ENCODE measurements around the gene ROM1.
"Not testable (repeated sequence)": the region's sequence is repeated elsewhere in the genome, so short reads cannot be mapped to it uniquely, and the experiment has no call there.

Gene ROM1

DNA sequence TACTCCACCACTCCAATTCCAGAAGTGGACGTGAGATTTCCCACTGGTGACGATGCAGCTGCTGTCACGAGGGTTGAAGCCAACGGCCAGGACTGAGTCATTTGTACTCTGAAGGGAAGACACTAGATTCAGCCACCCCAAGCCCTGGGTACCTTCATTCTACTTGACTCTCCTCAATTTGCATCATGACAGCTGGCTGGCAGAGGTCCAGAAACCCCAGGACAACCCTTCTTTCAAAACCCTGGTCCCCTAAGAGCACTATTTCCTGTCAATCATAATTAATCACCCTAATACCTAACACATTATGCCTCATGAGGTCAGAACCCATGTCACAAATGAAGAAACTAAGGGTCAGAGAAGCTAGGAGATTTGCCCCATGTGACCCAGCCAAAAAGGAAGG is 5.3 kb upstream of the ROM1 start:
- no peak for DNase-seq

DNA sequence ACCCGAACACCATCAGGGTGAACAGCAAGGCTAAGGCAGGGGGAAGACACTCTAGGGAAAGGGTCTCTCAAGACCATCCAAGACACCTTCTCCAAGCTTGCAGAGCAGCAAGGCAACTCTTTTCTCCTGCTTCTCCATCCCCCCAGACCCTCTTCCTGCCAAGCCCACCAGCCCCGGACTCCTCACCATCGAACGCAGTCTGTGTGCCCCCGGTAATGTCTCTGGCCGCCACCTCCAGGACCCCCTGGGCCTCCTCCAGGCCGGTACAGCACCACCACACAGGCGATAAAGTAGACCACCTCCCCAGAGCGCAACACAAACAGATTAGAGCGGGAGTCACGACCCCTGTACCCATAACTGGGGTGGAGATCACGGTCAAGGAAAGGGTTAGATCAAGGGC is 4.3 kb upstream of the ROM1 start:
- DNase-seq: no peak

DNA sequence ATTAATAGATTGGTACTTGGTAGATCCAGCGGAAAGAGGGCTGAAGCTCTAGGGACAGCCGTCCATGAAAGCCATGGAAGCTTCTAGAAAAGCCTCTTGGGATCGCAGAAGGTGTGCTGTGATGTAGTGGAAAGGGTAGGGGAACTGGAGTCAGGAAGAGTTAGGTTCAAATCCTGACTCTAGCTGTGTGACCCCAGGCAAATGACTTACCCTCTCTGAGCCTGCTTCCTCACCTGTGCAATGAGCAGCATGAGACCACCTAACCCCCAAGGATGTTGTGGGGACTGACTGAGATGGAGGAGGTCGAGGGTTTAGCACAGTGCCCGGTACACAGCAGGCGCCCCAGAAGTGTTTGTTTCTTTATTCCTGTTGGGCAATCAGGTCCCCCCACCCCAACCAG is 2.7 kb upstream of the ROM1 start:
- no peak for DNase-seq

DNA sequence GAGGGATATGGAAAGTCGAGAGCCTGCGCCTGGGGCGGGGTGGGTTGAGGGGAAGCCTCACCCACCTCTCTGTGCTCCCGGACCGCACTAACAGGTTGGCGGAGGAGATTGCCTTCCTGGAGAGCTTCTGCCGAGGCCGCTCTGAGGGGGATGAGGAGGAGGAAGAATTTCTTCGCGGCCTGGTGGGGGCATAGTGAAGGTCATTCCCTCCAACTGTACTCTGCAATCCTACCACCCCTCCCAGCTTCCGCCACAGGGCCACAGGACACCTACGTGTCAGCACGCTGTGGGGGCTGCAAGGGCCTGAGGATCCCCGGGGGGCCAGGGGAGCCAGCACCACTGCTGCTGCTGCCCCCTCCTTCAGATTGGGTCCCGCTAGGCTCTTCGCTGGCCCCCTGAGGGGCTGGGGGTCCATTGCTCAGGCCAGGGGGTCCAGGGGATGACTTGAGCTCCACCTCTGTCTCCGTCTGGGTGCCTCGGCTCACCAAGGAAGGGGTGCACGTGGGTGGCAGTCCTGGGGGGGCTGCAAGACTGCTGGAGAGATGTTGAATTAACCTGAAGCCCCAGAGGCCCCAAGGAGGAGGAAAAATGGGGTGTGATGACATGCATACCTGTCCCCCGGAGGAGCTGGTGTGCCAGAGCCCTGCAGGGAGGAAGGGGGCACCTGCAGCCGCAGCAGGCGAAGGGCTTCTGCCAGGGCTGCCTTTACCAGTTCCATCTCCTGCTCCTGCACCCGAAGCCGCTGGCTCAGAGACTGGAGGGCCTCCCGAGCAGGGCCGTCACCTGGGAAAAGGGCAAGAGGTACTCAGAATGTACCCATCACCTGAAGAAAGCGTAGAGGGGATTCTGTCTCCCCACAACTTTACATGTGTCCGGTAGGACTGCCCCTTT is 2.0 kb upstream of the ROM1 start:
- DNase-seq: no peak

DNA sequence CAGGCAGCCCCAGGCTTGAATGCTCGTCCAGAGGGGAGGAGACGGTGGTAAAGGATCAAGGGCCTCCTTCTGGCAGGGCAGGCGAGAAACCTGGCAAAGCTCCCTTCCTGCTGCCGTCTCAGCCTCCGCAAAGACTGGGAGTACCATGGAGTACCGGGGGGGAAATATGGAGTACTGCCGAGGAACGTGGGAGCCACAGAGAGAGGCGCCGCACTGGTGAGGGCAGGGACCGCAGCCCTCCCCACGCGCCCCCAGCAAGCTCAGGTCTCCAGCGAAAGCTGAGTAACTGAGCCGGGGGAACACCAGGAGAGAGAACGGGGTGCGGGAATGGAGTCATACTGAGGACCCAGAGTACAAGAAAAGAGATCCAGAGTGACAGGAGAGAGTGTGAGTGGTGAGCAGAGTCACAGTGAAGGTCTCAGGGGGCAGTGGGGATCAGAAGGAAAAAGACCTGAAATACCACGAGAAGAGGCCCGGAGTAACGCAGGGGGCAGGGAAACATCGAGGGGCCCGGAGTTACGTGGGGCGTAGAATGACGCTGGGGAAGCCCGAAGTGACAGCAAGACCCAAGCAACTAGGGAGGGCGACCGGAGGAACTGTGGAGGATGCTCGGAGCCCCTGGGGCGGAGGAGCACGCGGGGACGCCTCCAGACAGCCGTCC is 1.2 kb upstream of the ROM1 start:
- DNase-seq: peak in 38 of 56 donors; percentile 8 to 73 (median 33)

DNA sequence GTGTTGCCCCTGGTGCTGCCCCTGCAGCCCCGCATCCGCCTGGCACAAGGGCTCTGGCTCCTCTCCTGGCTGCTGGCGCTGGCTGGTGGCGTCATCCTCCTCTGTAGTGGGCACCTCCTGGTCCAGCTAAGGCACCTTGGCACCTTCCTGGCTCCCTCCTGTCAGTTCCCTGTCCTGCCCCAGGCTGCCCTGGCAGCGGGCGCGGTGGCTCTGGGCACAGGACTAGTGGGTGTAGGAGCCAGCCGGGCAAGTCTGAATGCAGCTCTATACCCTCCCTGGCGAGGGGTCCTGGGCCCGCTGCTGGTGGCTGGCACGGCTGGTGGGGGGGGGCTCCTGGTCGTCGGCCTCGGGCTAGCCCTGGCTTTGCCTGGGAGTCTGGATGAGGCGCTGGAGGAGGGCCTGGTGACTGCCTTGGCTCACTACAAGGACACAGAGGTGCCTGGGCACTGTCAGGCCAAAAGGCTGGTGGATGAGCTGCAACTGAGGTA is 278 bp downstream of the ROM1 start:
- peak in 27 of 56 donors; percentile 31 to 85 (median 64) for DNase-seq

DNA sequence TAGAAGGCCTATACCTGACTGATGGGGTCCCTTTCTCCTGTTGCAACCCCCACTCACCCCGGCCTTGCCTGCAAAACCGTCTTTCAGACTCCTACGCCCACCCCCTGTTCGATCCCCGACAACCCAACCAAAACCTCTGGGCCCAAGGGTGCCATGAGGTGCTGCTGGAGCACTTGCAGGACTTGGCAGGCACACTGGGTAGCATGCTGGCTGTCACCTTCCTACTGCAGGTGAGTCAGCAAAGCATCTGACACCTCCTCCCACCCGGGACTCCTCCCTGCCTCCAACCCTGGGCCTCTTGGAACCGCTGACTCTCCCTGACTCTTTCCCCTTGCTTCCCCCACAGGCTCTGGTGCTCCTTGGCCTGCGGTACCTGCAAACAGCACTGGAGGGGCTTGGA is 1.2 kb downstream of the ROM1 start:
- DNase-seq: peak in 39 of 56 donors; percentile 11 to 81 (median 46)

DNA sequence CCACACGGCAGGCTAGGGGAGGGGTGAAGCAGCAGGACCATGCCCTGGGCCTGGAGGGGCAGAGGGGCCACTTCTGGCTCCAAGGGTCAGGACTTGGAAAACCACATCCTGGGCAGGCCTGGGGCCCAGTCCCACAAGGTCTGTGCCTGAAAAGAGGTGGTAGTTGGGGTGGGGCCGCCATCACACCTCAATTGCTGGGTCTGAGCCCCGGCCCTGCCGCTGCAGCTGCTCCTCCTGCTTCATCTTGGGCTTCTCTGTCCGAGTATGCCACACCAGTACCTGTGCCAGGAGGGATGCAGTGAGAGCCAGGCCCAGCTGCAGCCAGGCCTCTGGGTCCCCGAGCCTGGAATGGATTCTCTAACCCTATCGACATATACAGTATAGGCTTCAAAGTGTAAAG is 2.5 kb downstream of the ROM1 start:
- no peak for DNase-seq

DNA sequence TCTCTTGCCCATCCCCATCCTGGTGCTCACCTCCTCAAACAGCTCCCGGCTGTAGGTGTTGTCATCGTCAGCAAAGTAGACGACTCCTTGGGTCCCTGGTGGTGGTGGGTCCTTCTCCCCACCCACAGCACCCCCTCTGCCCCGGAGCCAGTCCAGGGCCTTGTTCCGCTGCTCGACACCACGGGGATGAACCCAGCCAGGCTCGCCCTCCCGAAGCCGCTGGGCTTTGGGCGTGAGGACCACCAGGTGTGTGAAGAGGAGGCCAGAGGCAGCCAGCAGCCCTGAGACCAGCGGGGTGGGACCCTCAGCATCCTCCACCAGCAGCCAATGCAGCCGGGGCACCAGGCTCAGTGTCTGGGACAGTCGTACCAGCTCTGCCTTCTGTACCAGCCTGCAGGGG is 3.9 kb downstream of the ROM1 start:
- DNase-seq: not testable (repeated sequence)

DNA sequence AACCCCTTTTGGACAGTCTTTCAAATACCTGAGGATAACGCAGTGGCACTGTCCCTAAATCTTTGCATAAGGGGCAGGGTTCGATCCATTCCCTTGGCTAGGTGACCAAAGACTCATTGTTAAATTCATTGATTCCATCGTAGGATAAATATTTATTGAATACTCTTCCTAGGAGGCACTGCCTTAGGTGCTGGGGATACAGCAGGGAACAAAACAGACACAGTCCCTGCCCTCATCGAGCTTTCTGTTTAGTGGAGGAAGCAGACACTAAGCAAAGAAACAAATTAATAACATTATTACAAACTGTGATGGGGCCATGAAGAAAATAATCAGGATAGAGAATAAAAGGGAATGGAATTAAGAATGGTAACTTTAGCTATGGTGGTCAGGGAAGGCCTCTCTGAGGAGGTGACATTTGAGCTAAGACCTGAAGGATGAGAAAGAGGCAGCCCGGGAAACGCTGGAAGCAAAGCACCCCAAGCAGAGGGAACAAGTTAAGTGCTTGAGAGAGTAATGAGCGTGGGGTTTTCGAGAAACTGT is 8.0 kb downstream of the ROM1 start:
- DNase-seq: no peak

DNA sequence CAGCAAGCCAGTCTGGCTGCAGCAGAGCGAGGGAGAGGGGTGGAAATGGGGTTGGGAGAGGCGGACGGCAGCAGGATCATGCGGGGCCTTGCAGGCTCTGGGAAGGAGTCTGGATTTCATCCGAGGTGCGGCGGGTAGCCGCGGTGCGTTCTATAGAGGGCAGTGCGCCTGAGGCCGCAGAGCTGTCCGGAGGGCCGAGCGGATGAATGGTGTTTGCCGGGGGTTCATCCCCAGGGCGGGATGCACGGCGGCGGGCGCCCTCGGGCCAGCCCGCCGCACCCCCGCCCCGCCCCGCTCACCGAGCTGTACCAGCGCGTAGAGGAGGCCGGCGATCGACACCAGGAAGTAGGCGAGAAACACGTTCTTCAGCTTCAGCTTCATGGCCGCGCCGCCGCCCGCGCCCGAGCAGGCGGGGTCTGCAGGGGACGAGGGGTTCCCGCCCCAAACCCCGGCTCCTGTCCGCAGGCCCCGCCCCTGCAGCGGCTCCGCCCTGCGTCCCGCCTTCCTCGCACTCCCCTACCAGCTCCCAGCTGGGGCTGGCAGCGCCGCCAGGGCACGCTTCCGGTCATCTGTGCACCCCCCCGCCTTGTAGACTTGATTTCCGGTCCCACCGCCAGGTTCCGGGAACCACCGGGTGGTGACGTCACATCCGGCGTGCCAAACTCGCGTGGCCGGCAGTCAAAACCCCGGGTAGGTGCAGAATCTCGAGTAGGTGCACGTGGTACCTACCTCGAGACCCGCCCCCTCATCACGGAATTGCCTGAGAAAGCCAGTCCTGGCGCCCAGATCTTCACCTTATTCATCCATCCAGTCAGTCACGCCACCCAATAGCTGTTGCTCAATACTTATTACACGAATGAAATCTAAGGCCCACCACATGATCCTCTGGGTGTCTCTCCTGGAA is 8.8 kb downstream of the ROM1 start, which contains the start of gene B3GAT3:
Gene B3GAT3 (minus strand): TSS at position 420 of the 904 bp plus-strand sequence. CDS start 39 bp downstream, at position 381.
- peak; percentile 64 to 99 (median 96) for DNase-seq

DNA sequence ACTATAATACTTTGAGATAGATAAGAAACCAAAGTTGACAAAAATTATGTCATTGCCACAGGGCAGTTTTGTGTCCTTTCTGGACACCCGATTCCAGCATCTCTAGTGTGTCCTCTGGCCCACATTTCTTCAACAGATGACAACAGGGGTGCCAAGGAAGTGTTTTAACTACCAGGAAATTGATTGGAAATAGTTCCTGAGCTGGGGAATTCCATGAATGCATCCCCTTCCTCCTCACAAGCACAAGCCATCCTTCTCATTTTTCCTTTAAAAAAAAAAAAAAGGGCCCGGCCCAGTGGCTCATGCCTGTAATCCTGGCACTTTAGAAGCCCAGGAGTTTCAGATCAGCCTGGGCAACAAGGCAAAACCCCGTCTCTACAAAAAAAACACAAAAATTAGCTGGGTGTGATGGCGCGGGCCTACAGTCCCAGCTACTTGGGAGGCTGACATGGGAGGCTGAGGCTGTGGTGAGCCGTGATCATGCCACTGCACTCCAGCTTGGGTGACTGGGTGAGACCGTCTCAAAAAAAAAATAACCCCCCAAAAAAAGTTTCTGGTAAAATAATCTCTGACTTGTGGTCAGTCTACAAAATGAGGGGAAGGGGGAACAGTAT is 9.5 kb downstream of the ROM1 start:
- no peak for DNase-seq

DNA sequence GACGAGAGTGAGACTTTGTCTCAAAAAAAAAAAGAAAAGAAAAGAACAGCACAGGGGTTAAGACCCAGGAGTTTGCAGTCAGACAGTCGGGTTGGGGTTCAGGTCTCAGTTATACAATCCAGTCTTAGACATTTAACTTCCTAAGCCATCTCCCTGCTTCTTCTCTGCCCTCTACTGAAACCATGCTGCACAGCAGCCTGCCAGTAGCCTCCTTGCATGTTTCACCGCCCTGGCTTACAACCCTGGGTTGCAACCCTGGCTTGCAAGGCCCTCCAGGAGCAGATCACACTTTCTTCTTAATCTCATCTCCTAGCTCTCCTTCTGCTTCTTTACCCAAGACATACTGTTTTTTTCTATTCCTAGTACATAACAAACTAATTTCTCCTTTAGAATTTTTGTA is 14.7 kb downstream of the ROM1 start:
- DNase-seq: no peak

DNA sequence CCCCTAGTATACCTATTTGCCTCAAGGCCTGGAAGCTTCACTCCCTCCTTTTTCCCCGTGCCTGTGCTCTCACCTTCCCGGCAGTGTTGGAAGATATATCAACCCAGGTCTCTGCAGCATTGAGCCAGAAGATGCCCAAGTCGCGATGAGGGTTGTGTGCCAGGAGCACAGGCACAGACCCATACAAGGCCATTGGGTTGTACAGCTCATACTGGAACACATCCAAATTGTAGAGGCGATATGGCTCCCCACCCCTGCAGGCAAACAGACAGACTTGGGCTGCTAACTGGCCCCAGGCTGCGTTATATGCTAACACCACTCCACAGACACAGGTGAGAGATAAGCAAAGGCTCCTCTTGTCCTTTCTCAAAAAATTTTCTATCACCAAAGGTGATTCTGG is 19.4 kb downstream of the ROM1 start:
- DNase-seq: no peak

DNA sequence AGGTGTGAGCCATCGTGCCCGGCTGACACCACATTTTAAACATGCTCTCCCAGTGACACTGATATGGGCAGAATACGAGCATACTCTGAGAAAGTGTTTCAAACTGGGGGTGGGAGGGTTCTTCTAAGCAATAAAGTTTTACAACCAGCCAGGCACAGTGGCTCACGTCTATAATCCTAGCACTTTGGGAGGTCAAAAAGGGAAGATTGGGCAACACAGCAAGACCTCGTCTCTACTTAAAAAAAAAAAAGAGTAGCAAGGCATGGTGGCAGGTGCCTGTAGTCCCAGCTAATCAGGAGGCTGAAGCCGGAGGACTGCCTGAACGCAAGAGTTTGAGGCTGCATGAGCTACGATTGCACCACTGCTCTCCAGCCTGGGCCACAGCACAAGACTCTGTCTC is 31.2 kb downstream of the ROM1 start:
- no peak for DNase-seq

DNA sequence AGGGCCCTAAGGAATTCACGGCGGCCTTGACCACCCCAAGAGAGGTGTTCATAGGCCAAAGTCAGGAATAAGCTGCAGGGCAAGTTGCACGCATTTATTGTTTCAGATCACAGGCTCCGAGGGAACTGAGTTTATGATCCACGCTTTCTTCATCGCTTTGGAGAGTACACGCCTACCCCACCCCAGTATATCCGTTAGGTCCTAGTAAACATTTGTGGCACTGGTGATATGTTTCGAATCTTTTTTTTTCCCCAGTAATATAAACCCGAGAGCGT is 32.6 kb downstream of the ROM1 start:
- DNase-seq: peak in 1 of 56 donors; percentile 16

DNA sequence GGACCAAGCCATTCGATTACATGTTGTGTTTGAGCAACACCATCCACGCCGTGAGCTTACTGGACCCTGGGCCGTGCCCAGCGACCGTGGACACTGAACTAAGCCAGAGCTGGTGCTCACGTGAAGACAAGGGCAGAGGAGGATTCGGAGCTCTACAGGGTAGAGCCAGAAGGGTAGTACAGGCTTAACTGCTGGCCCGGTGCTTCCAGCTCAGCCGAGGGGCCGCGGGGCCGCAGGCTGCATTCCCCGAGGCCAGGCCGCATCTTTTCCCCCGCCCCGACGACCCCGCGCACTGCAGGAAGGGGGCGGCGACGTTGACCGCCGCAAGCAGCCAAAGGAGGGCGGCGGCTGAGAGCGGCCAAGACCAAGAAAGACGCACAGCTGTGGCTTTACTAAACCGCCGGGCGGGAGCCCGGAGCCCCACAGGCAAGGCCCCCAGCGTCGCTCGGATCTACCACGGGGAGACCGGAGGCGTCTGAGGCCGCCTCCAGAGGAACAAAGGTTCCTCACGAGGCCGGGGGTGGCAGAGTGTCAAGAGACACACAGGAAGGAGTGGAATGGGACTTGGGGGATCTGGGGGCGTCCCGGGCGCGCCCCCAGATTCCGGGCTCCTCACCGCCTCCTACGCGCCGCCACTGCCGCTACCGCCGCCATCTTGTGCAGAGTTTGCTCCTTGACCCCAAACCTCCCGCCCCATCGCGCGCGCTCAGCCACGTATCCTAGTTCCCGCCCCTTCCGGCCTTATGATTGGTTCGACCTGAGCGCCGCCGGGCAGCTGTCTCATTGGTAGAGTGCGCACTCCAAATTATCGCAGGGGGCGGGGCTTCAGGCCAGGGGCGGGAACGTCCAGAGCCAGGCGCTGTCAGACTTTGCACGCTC is 33.1 kb downstream of the ROM1 start, which contains the start of gene GANAB:
Gene GANAB (minus strand): TSS at position 668 of the 879 bp plus-strand sequence. CDS start 14 bp downstream, at position 654.
- peak; percentile 56 to 99 (median 96) for DNase-seq

DNA sequence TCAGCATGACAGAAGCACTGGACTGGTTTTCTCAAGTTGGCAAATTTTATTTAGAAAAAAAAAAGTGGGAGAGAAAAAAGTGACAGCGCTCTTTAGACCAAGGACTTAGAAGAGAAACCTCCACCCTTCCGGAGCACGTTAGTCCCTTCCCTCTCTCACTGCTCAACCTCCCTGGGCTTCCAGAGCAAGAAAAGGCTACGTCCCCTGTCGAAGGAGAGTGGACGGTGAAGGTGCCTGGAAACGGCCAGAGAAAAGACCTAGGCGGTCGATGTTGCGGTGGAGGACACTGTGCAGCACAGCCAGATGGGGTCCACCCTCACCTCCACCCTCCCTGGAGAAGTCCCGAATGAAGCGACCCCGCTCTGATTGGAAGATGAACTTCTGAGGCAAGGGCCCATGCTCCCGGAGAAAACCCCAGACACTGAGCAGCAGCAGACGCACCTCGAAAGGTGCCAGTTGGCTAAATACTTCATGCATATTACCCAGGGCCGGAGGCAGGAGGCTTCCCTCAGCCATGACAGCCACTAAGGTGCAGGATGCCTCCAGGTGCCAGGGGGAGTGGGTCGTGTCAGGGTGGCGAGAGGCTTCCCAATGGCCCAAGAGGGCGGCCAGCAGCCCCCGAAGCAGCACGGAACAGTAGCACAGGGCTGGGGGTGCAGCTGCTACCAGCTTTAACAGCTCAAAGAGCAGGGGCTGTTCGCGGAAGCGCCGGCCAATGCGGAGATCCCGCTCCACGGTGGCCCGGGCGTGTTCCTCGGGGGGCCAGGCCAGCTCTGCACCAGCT is 34.0 kb downstream of the ROM1 start:
- DNase-seq: peak in 5 of 56 donors; percentile 14 to 35 (median 19)

DNA sequence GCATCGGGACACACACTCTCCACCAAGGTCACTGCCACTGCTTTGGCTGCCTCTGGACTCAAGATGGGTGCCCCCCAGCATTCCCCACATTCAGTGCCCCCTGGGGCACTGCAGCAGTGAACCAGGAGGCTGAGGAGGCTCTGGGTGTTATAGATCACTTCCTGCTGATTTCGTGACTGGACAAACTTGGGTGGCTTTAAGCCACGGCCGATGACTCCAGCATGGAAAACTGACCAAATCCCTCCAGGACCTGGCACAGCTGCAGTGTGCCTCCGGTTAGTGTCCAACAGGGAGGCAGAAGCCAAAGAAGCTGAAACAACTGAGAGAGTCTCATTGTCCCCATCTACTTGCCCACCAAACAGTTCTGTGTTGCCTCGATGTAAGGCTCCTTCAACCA is 34.5 kb downstream of the ROM1 start:
- no peak for DNase-seq

Data from nucleus accumbens (tissue), 56 donors.